A549 (cell line): ENCODE results near the gene ACRBP. TPM values are rescaled to one million over a fixed set of nuclear protein-coding genes. Genes with fewer than 3 reads are reported as not detected.

Experiments
- ATAC-seq, 2 experiments: fragments of 200-7000 bp in 1 of 2; fragments of >200 bp in 1 of 2; cut with Nextera tagmentation in 1 of 2; cut with Tn5 transposase in 1 of 2; 3 replicates each; pipeline versions ENCODE4 v1.8.0 to v1.9.1; 2018 to 2020; ENCODE audit warnings: mild to moderate bottlenecking in 1 of 2, moderate library complexity in 1 of 2
- CTCF ChIA-PET: fragments of 300-600 bp; sonication (Branson Sonifier 250); formaldehyde crosslinking; extraction: SDS; loops from one replicate; lab custom pipeline; 2021; ENCODE audit warnings: antibody characterized with exemption, inconsistent platforms; lab: Yijun Ruan, JAX
- POLR2A ChIA-PET: fragments of 350-600 bp; formaldehyde crosslinking; extraction: SDS; loops from one replicate; lab custom pipeline; 2021; ENCODE audit warnings: antibody characterized with exemption, inconsistent platforms; lab: Yijun Ruan, JAX
- DNase-seq, 2 experiments: peaks; one replicate each; pipeline versions ENCODE4 v3.0.0 to v3.0.0-alpha.2; 2011 to 2016; ENCODE audit warnings: low read depth in 1 of 2, low spot score in 1 of 2
- FAIRE-seq: peaks from 2 replicates; lab custom pipeline; 2011; peaks lifted over from hg19 to GRCh38; lab: Jason Lieb, UNC
- H3K27ac ChIP-seq, 2 experiments: fragments of >200 bp; sonication (Bioruptor Twin); formaldehyde crosslinking; 3 replicates each; pipeline ENCODE4 v1.5.1; 2016 to 2017
- H3K4me1 ChIP-seq: fragments of >200 bp; sonication (Bioruptor Twin); formaldehyde crosslinking; 3 replicates; pipeline ENCODE4 v1.6.1; 2016
- H3K4me2 ChIP-seq: fragments of >200 bp; sonication (Bioruptor Twin); formaldehyde crosslinking; 3 replicates; pipeline ENCODE4 v1.6.1; 2016
- H3K4me3 ChIP-seq: fragments of >200 bp; sonication (Bioruptor Twin); formaldehyde crosslinking; 3 replicates; pipeline ENCODE4 v1.5.1; 2016
- H3K9me3 ChIP-seq: fragments of >200 bp; sonication (Bioruptor Twin); formaldehyde crosslinking; 3 replicates; pipeline ENCODE4 v1.6.1; 2016
- BHLHE40 ChIP-seq: IDR thresholded peaks from 2 replicates; pipeline ENCODE4 v1.6.1; 2012; ENCODE audit warnings: low read depth, low read length, inconsistent platforms
- CBX2 ChIP-seq: fragments of 200-600 bp; sonication (generic); IDR thresholded peaks from 2 replicates; pipeline ENCODE4 v1.6.1; 2016; ENCODE audit warnings: low read depth, mild to moderate bottlenecking, borderline replicate concordance
- CEBPB ChIP-seq, 2 experiments: fragments of >200 bp in 1 of 2; sonication (Bioruptor Twin) in 1 of 2; formaldehyde crosslinking in 1 of 2; IDR thresholded peaks; 2 replicates each; pipeline ENCODE4 v1.6.1; 2012 to 2016
- CHD2 ChIP-seq: fragments of 150-350 bp; IDR thresholded peaks from 2 replicates; pipeline ENCODE4 v1.6.1; 2014; ENCODE audit warnings: low read length; ENCODE audit not compliant: partially characterized antibody
- CTCF ChIP-seq: fragments of >200 bp; sonication (Bioruptor Twin); formaldehyde crosslinking; IDR thresholded peaks from 3 replicates; pipeline ENCODE4 v1.5.1; 2016
- FOSB ChIP-seq: fragments of 250-450 bp; sonication (Bioruptor Pico); IDR thresholded peaks from 2 replicates; pipeline ENCODE4 v1.5.0; 2020; ENCODE audit warnings: mild to moderate bottlenecking, moderate library complexity
- FOSL2 ChIP-seq, 2 experiments: fragments of 450-650 bp in 1 of 2; fragments of >200 bp in 1 of 2; sonication (Bioruptor Twin) in 1 of 2; formaldehyde crosslinking; IDR thresholded peaks; 2 replicates each; pipeline versions ENCODE4 v1.5.0 to v1.6.1; 2016 to 2020; ENCODE audit warnings: mild to moderate bottlenecking in 1 of 2, moderate library complexity in 1 of 2
- GATA3 ChIP-seq: IDR thresholded peaks from 2 replicates; pipeline ENCODE4 v1.6.1; 2012; ENCODE audit warnings: borderline replicate concordance
- HES2 ChIP-seq: fragments of >200 bp; sonication (Bioruptor Twin); formaldehyde crosslinking; IDR thresholded peaks from 2 replicates; pipeline ENCODE4 v1.6.1; 2016
- HOXB5 ChIP-seq: fragments of 250-450 bp; sonication (Bioruptor Pico); IDR thresholded peaks from 2 replicates; pipeline ENCODE4 v1.5.0; 2020; ENCODE audit warnings: mild to moderate bottlenecking, moderate library complexity
- JUN ChIP-seq, 2 experiments: fragments of >200 bp; sonication (Bioruptor Twin); formaldehyde crosslinking; IDR thresholded peaks; 2 replicates in 1 of 2; 3 replicates in 1 of 2; pipeline ENCODE4 v1.6.1; 2016 to 2017
- KDM1A ChIP-seq: fragments of 200-600 bp; sonication (generic); IDR thresholded peaks from 2 replicates; pipeline ENCODE4 v1.6.1; 2016; ENCODE audit warnings: low read depth, mild to moderate bottlenecking
- KDM5A ChIP-seq: fragments of 200-600 bp; sonication (generic); IDR thresholded peaks from 2 replicates; pipeline ENCODE4 v1.6.1; 2016; ENCODE audit warnings: antibody characterized with exemption, mild to moderate bottlenecking
- MAZ ChIP-seq: fragments of 150-350 bp; IDR thresholded peaks from 2 replicates; pipeline ENCODE4 v1.6.1; 2014; ENCODE audit warnings: antibody characterized with exemption, low read depth, low read length, borderline replicate concordance
- NR3C1 ChIP-seq: fragments of >200 bp; sonication (Bioruptor Twin); formaldehyde crosslinking; IDR thresholded peaks from 3 replicates; pipeline ENCODE4 v1.6.1; 2017
- PHF8 ChIP-seq: fragments of 200-600 bp; sonication (generic); IDR thresholded peaks from 2 replicates; pipeline ENCODE4 v1.6.1; 2016; ENCODE audit warnings: low read depth, mild to moderate bottlenecking, antibody characterized with exemption, moderate library complexity, borderline replicate concordance
- RNF2 ChIP-seq: fragments of 200-600 bp; sonication (generic); IDR thresholded peaks from 2 replicates; pipeline ENCODE4 v1.6.1; 2016; ENCODE audit warnings: low read depth, mild to moderate bottlenecking, antibody characterized with exemption, moderate library complexity, borderline replicate concordance
- SMC3 ChIP-seq: fragments of >200 bp; sonication (Bioruptor Twin); formaldehyde crosslinking; IDR thresholded peaks from 3 replicates; pipeline ENCODE4 v1.6.1; 2018; ENCODE audit warnings: inconsistent platforms
- TFCP2L1 ChIP-seq: fragments of 250-450 bp; sonication (Bioruptor Pico); IDR thresholded peaks from 2 replicates; pipeline ENCODE4 v1.5.0; 2021; ENCODE audit warnings: mild to moderate bottlenecking
- TP53 ChIP-seq: fragments of 250-450 bp; sonication (Bioruptor Pico); IDR thresholded peaks from 2 replicates; pipeline ENCODE4 v1.5.0; 2021; ENCODE audit warnings: mild to moderate bottlenecking, moderate library complexity
- ZSCAN20 ChIP-seq: fragments of 250-450 bp; sonication (Bioruptor Pico); IDR thresholded peaks from 2 replicates; pipeline ENCODE4 v1.8.0; 2022; ENCODE audit warnings: mild to moderate bottlenecking, moderate library complexity
- WGBS: methylation state at CpG from one replicate; pipeline ENCODE4 v1.1.6; 2017; ENCODE audit errors: missing lambda C conversion rate; 5-methylcytosine and 5-hydroxymethylcytosine counted together
- polyA plus RNA-seq, 4 experiments: library from polyadenylated mRNA; depleted of rRNA in 3 of 4; stranded (reverse); fragments of >200 nt; fragmentation: RNase III in 1 of 4; extraction: RNeasy Plus Mini Kit Qiagen cat#74134 plus additional on column Dnase treatment in 1 of 4; gene quantifications; 2 replicates in 3 of 4; 3 replicates in 1 of 4; pipeline ENCODE4 v1.2.3, GENCODE V29; 2011 to 2017

The ACRBP gene
- polyA plus RNA-seq, 2 of the 4 experiments (the other 2 are of a cell fraction): 0.34 to 0.70 TPM

GRCh38 chr12:6618483-6619225 lies 28.6 kb downstream of the ACRBP start:
- 56% methylated on average over 5 of the region's 5 CpGs for WGBS
- no peaks in the 10 kb centered on the region for H3K9me3 ChIP-seq
- no peak overlapping the region for H3K4me2 ChIP-seq
- peaks cover 10% of the 10 kb centered on the region for H3K4me1 ChIP-seq
- TF ChIP-seq TP53 (CRISPR knock-in tag): no peak
- no peak for TF ChIP-seq FOSL2 (IDR thresholded peaks at IDR 0.05)
- TF ChIP-seq FOSL2 (CRISPR knock-in tag; IDR thresholded peaks at IDR 0.05): no peak
- TF ChIP-seq FOSB (CRISPR knock-in tag): no peak
- TF ChIP-seq TFCP2L1 (CRISPR knock-in tag): no peak
- no peak for TF ChIP-seq CBX2
- no peak for TF ChIP-seq HOXB5
- TF ChIP-seq CTCF: no peak
- ATAC-seq (no peak), DNase-seq (no peak), FAIRE-seq (no peak)
- CTCF ChIA-PET: interaction anchor here (0.6 to 2.6 kb wide), 23 partner anchors 9 to 382 kb away, joined by 3 to 14 read pairs (median 4); partner anchors contain the start of genes ACRBP and LPAR5
- no peak overlapping the region for H3K27ac ChIP-seq
- POLR2A ChIA-PET: no interaction called here
- H3K4me3 ChIP-seq: no peak overlapping the region

GRCh38 chr12:6615802-6616201 lies 31.4 kb downstream of the ACRBP start:
- Histone ChIP-seq H3K4me1 (peaks cover 22% of the 10 kb centered on the region), H3K4me2 (no peak overlapping the region), H3K9me3 (no peaks in the 10 kb centered on the region), H3K4me3 (no peak overlapping the region), H3K27ac (no peak overlapping the region)
- ChIA-PET CTCF (interaction anchor here (0.6 to 2.5 kb wide), 10 partner anchors 68 to 362 kb away, joined by 3 to 6 read pairs (median 4); no protein-coding TSS in a partner anchor), POLR2A (no interaction called here)
- FAIRE-seq: no peak
- no peak for DNase-seq
- ATAC-seq: no peak
- WGBS: 86% methylated on average over 3 of the region's 3 CpGs
- TF ChIP-seq CEBPB (IDR thresholded peaks at IDR 0.05): no peak
- no peak for TF ChIP-seq GATA3
- TF ChIP-seq BHLHE40: no peak
- TF ChIP-seq CBX2: no peak
- no peak for TF ChIP-seq CTCF
- TF ChIP-seq KDM5A: no peak
- no peak for TF ChIP-seq PHF8
- TF ChIP-seq MAZ: no peak
- no peak for TF ChIP-seq TP53 (CRISPR knock-in tag)
- no peak for TF ChIP-seq SMC3
- no peak for TF ChIP-seq TFCP2L1 (CRISPR knock-in tag)
- no peak for TF ChIP-seq KDM1A
- TF ChIP-seq RNF2: no peak
- TF ChIP-seq JUN (IDR thresholded peaks at IDR 0.05): no peak
- TF ChIP-seq ZSCAN20: no peak
- TF ChIP-seq HES2: no peak
- TF ChIP-seq CHD2: no peak
- no peak for TF ChIP-seq NR3C1
